NT2/D1 (cell line): ENCODE data around the gene TMPRSS9.
"Not testable (repeated sequence)": the region's sequence is repeated elsewhere in the genome, so short reads cannot be mapped to it uniquely, and the experiment has no call there.

Experiments
- DNase-seq: peaks from one replicate; pipeline ENCODE4 v3.0.0-alpha.2; 2011; ENCODE audit warnings: low read depth, low spot score
- H3K27me3 ChIP-seq: 2 replicates; pipeline ENCODE4 v1.6.0; 2011; ENCODE audit warnings: mild to moderate bottlenecking; ENCODE audit not compliant: insufficient read length, insufficient read depth
- H3K36me3 ChIP-seq: 2 replicates; pipeline ENCODE4 v1.6.1; 2011; ENCODE audit warnings: mild to moderate bottlenecking, low read length, mixed read lengths; ENCODE audit not compliant: insufficient read depth, insufficient read length
- H3K4me1 ChIP-seq: 2 replicates; pipeline ENCODE4 v1.5.1; 2011; ENCODE audit not compliant: insufficient read depth, insufficient read length
- H3K4me3 ChIP-seq: 2 replicates; pipeline ENCODE4 v1.5.1; 2011; ENCODE audit warnings: low read depth; ENCODE audit not compliant: insufficient read length
- H3K9ac ChIP-seq: 2 replicates; pipeline ENCODE4 v1.6.0; 2011; ENCODE audit warnings: low read depth; ENCODE audit not compliant: insufficient read length
- H3K9me3 ChIP-seq: 2 replicates; pipeline ENCODE4 v1.5.1; 2011; ENCODE audit warnings: mild to moderate bottlenecking, low read length; ENCODE audit not compliant: insufficient read depth
- SUZ12 ChIP-seq: IDR thresholded peaks from 2 replicates; pipeline ENCODE4 v1.6.1; 2011; ENCODE audit not compliant: insufficient read length, insufficient read depth; ENCODE audit errors: extremely low read depth
- YY1 ChIP-seq: IDR thresholded peaks from 2 replicates; pipeline ENCODE4 v1.6.1; 2011; ENCODE audit not compliant: insufficient read length, insufficient read depth
- ZNF274 ChIP-seq: IDR thresholded peaks from 2 replicates; pipeline ENCODE4 v1.6.1; 2011; ENCODE audit warnings: mild to moderate bottlenecking, low read depth, low read length

Gene TMPRSS9

DNA sequence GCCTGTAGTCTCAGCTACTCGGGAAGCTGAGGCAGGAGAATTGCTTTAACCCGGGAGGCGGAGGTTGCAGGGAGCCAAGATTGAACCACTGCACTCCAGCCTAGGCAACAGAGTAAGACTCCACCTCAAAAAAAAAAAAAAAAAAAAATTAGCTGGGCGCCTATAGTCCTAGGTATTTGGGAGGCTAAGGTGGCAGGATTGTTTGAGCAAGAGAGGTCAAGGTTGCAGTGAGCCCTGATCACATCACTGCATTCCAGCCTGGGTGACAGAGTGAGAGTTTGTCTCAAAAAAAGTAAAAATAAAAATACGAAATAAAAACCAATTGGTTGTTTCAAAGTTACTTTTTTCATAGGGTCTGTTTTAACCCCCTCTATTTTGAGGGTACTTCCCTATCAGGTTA lies 98.0 kb downstream of the TMPRSS9 start:
- Histone ChIP-seq H3K9me3 (no peaks in the 10 kb centered on the region), H3K4me3 (no peak overlapping the region), H3K4me1 (peaks cover 17% of the 10 kb centered on the region), H3K36me3 (peaks cover 24% of the 10 kb centered on the region), H3K9ac (no peak overlapping the region), H3K27me3 (no peaks in the 10 kb centered on the region)
- no peak for DNase-seq
- TF ChIP-seq SUZ12 (no peak), ZNF274 (no peak), YY1 (no peak)

DNA sequence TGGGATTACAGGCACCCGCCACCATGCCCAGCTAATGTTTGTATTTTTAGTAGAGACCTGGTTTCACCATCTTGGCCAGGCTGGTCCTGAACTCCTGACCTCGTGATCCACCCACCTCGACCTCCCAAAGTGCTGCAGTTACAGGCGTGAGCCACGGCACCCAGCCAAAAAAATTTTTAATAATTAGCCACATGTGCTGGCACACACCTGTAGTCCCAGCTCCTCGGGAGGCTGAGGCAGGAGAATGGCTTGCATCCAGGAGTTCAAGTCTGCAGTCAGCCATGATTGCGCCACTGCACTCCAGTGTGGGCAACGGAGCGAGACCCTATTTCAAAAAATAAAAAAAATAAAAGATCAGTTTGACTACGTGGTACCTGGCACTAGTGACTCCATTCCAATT lies 98.7 kb downstream of the TMPRSS9 start:
- H3K9me3 ChIP-seq, H3K4me3 ChIP-seq, H3K27me3 ChIP-seq, H3K9ac ChIP-seq, DNase-seq: not testable (repeated sequence)
- Histone ChIP-seq H3K4me1 (peaks cover 12% of the 10 kb centered on the region), H3K36me3 (peaks cover 18% of the 10 kb centered on the region)

DNA sequence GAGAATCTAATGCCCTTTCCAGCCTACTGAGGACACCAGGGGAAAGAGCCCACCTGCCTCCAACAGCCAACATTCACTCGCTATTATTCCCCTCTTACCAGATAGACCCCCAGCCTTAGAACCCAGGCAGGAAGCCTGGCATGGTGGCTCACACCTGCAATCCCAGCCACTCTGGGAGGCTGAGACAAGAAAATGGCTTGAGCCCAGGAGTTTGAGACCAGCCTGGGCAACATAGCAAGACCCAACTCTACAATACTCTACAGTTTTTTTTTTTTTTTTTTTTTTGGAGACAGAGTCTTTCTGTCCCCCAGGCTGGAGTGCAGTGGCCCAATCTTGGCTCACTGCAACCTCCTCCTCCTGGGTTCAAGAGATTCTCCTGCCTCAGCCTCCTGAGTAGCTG lies 100.2 kb downstream of the TMPRSS9 start:
- no peak overlapping the region for H3K9ac ChIP-seq
- no peak for DNase-seq
- peaks cover 6% of the 10 kb centered on the region for H3K36me3 ChIP-seq
- H3K9me3 ChIP-seq, result no peaks in the 10 kb centered on the region
- no peaks in the 10 kb centered on the region for H3K27me3 ChIP-seq
- H3K4me1 ChIP-seq, result peaks cover 4% of the 10 kb centered on the region
- TF ChIP-seq SUZ12 (no peak), YY1 (no peak), ZNF274 (no peak)
- no peak overlapping the region for H3K4me3 ChIP-seq

DNA sequence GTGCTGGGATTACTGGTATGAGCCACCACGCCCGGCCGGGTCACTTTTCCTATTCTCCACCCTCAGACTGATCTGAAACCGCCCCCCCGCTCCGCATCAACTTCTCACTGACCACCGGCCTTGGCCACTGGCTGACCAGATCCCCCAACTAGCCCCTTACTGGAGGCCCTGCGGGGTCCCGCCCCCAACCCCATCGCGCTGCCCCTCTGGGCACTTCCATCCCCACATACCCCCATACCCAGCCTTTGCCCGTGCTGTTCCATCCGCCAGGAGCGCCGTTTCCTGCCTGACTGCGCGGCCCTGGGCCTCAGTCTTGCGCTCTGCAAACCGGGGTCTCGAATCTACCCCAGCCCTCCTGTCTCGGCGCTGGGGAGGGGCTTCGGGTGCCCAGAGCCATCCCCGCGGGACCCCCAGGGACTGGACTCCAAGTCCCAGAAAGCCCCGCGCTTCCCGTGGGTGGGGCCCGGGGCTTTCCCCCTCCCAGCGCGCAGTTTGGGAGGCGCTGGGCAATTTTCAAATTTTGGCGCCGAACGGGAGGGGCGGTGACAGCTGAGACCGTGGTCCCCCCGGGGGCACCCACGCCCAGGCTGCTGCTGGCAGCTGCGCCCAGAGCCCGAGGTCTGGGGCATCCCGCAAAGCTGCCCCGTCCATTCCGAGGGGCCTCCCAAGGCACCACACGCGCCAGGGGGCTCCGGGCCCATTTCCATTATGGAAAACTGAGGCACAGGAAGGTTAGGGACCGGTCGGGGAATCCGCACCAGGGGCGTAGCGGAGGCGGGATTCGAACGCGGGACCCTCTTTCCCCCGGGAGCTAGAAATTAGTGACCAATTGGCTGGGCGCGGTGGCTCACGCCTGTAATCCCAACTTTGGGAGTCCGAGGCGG lies 101.9 kb downstream of the TMPRSS9 start:
- DNase-seq, result no peak
- TF ChIP-seq ZNF274 (no peak), YY1 (no peak), SUZ12 (no peak)
- peak overlapping the region; percentile 64 for H3K4me3 ChIP-seq

DNA sequence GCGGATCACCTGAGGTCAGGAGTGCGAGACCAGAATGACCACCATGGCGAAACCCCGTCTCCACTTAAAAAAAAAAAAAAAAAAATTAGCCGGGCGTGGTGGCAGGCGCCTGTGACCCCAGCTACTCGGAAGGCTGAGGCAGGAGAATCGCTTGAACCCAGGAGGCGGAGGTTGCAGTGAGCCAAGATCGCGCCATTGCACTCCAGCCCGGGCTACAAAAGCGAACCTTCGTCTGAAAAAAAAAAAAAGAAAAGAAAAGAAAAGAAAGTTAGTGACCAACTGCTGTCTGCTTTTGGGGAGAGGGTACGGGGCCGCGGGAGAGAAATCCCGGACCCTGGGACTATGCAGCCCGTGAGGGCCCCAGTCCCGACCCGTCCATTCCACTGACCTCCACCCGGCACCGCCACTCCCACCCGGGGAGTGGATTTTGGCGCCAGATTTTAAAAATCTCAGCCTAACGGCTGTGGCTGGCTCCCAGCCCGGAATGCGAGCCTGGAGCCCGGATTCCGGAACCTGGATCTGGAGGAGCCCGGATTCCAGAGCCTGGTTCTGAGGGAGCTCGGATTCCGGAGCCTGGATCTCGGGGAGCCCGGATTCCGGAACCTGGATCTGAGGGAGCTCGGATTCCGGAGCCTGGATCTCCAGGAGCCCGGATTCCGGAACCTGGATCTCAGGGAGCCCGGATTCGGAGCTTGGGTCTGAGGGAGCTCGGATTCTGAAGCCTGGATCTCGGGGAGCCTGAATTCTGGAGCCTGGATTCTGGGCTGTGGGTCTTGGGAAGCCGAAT lies 102.8 kb downstream of the TMPRSS9 start:
- peak; percentile 99 for DNase-seq
- Histone ChIP-seq H3K9ac (peak overlapping the region; percentile 89), H3K4me1 (peaks cover 5% of the 10 kb centered on the region), H3K36me3 (peaks cover 4% of the 10 kb centered on the region), H3K9me3 (no peaks in the 10 kb centered on the region), H3K4me3 (peak overlapping the region; percentile 64), H3K27me3 (no peaks in the 10 kb centered on the region)
- TF ChIP-seq YY1, result no peak
- TF ChIP-seq ZNF274, result no peak
- no peak for TF ChIP-seq SUZ12

More for the DNA sequence above, 101.9 kb downstream of the TMPRSS9 start:
- peak overlapping the region; percentile 89 for H3K9ac ChIP-seq
- no peaks in the 10 kb centered on the region for H3K9me3 ChIP-seq
- H3K4me1 ChIP-seq, result peaks cover 5% of the 10 kb centered on the region
- no peaks in the 10 kb centered on the region for H3K27me3 ChIP-seq
- peaks cover 4% of the 10 kb centered on the region for H3K36me3 ChIP-seq

DNA sequence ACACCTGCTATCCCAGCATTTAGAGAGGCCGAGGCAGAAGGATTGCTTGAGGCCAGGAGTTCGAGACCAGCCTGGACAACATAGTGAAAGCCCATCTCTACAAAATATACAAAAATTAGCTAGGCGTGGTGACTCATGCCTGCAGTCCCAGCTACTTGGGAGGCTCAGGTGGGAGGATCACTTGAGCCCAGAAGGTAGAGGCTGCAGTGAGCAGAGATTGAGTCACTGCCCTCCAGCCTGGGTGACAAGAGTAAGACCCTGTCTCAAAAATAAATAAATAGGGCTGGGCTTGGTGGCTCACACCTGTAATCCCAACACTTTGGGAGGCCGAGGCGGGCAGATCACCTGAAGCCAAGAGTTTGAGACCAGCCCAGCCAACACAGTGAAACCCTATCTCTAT lies 103.6 kb downstream of the TMPRSS9 start:
- not testable (repeated sequence) for H3K4me1 ChIP-seq, H3K36me3 ChIP-seq, H3K27me3 ChIP-seq, H3K9me3 ChIP-seq, H3K4me3 ChIP-seq, DNase-seq
- peak overlapping the region; percentile 62 for H3K9ac ChIP-seq

DNA sequence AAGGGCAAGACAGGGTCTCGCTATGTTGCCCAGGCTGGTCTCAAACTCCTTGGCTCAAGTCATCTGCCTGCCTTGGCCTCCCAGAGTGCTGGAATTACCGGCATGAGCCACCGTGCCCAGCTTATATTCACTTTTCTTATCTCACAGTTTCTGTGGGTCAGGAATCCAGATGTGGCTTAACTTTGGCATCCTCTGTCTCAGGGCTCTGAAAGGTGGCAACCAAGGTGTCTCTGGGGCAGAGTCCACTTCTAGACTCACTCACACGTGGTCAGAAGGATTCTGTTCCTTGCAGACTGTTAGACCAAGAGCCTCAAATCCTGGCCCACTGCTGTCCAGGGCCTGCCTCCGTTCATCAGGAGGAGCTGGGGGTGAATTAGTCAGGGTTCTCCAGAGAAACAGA lies 104.3 kb downstream of the TMPRSS9 start:
- TF ChIP-seq SUZ12 (no peak), YY1 (no peak), ZNF274 (no peak)
- Histone ChIP-seq H3K9ac (no peak overlapping the region), H3K4me3 (no peak overlapping the region), H3K36me3 (peaks cover 2% of the 10 kb centered on the region), H3K9me3 (no peaks in the 10 kb centered on the region), H3K27me3 (no peaks in the 10 kb centered on the region), H3K4me1 (peaks cover 8% of the 10 kb centered on the region)
- DNase-seq, result no peak

DNA sequence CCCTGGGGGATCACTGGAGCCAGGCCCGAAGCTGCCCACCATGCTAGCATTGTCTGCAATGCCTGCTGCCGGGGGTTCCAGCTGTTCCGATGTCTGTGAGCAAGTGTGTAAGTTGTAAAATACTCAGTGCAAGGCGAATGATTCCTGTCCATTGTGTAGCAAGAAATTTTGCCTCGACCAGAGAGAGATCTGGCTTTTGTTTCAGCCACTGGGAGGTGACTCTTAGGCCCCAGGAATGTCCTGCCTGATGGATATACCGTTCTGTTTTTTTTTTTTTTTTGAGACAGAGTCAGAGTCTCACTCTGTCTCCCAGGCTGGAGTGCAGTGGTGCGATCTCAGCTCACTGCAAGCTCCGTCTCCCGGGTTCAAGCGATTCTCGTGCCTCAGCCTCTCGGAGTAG lies 108.5 kb downstream of the TMPRSS9 start:
- H3K36me3 ChIP-seq, result no peaks in the 10 kb centered on the region
- TF ChIP-seq YY1 (no peak), ZNF274 (no peak), SUZ12 (no peak)
- H3K9ac ChIP-seq, result peak overlapping the region; percentile 57
- no peak overlapping the region for H3K4me3 ChIP-seq
- DNase-seq, result no peak
- no peaks in the 10 kb centered on the region for H3K9me3 ChIP-seq
- H3K4me1 ChIP-seq, result peaks cover 8% of the 10 kb centered on the region
- no peaks in the 10 kb centered on the region for H3K27me3 ChIP-seq
